IMR-90 (cell line): ENCODE measurements around the gene RHBDL3. TPM values are rescaled to one million over a fixed set of nuclear protein-coding genes. Genes with fewer than 3 reads are reported as not detected.

Experiments
- ATAC-seq: fragments of 200-7000 bp; cut with Tn5 transposase; 2 replicates; pipeline ENCODE4 v1.9.1; 2020; ENCODE audit warnings: low read depth, mild to moderate bottlenecking, moderate library complexity
- BruUV-seq: library from RNA; stranded (reverse); fragments of 400-500 nt; replicated peaks from 2 replicates; lab custom pipeline; 2021; lab: Mats Ljungman, UMichigan
- CTCF ChIA-PET: fragments of 300-600 bp; formaldehyde crosslinking; extraction: SDS; loops from one replicate; lab custom pipeline; 2021; ENCODE audit warnings: antibody characterized with exemption; lab: Yijun Ruan, JAX
- POLR2A ChIA-PET: fragments of 300-600 bp; sonication (Branson Sonifier 250); formaldehyde crosslinking; loops from one replicate; lab custom pipeline; 2022; ENCODE audit warnings: antibody characterized with exemption; ENCODE audit not compliant: unreplicated experiment; lab: Charles Lee
- DNase-seq: peaks from one replicate; pipeline ENCODE4 v3.0.0; 2013
- H2AFZ ChIP-seq: replicated peaks from 2 replicates; pipeline ENCODE3; 2013; ENCODE audit warnings: low read length, mild to moderate bottlenecking; ENCODE audit not compliant: poor library complexity
- H2AK5ac ChIP-seq: 2 replicates; pipeline ENCODE4 v1.6.1; 2013; ENCODE audit warnings: low read depth, low read length, inconsistent platforms
- H2AK9ac ChIP-seq: replicated peaks from 2 replicates; pipeline ENCODE3; 2013; ENCODE audit warnings: mild to moderate bottlenecking, low read depth, low read length, moderate library complexity; ENCODE audit not compliant: poor library complexity
- H2BK120ac ChIP-seq: 2 replicates; pipeline ENCODE4 v1.6.1; 2013; ENCODE audit warnings: low read depth, low read length, inconsistent platforms
- H2BK15ac ChIP-seq: 3 replicates; pipeline ENCODE4 v1.6.1; 2013; ENCODE audit warnings: low read depth, low read length, inconsistent platforms
- H2BK20ac ChIP-seq: 2 replicates; pipeline ENCODE4 v1.6.1; 2013; ENCODE audit warnings: low read depth, mild to moderate bottlenecking, inconsistent platforms, low read length, moderate library complexity
- H2BK5ac ChIP-seq: 2 replicates; pipeline ENCODE4 v1.6.1; 2013; ENCODE audit warnings: mild to moderate bottlenecking, low read depth, low read length, inconsistent platforms; ENCODE audit not compliant: poor library complexity, severe bottlenecking
- H3K14ac ChIP-seq: replicated peaks from 2 replicates; pipeline ENCODE4 v1.6.1; 2013; ENCODE audit warnings: low read depth, low read length, inconsistent platforms
- H3K18ac ChIP-seq: 2 replicates; pipeline ENCODE4 v1.6.1; 2013; ENCODE audit warnings: low read depth, low read length, control low read depth
- H3K23ac ChIP-seq: 2 replicates; pipeline ENCODE4 v1.6.1; 2013; ENCODE audit warnings: low read depth, low read length, inconsistent platforms
- H3K27ac ChIP-seq: 2 replicates; pipeline ENCODE4 v1.5.1; 2013; ENCODE audit warnings: mild to moderate bottlenecking, control low read depth, low read length; ENCODE audit not compliant: insufficient read depth
- H3K27me3 ChIP-seq: 2 replicates; pipeline ENCODE4 v1.6.1; 2013; ENCODE audit warnings: low read length; ENCODE audit not compliant: control insufficient read depth, insufficient read depth
- H3K36me3 ChIP-seq: 2 replicates; pipeline ENCODE4 v1.6.1; 2013; ENCODE audit warnings: low read length, mixed read lengths; ENCODE audit not compliant: control insufficient read depth, insufficient read depth
- H3K4ac ChIP-seq: 2 replicates; pipeline ENCODE4 v1.6.1; 2013; ENCODE audit warnings: low read depth, low read length, inconsistent platforms
- H3K4me1 ChIP-seq: 2 replicates; pipeline ENCODE4 v1.6.1; 2013; ENCODE audit warnings: low read length, mixed read lengths; ENCODE audit not compliant: control insufficient read depth, insufficient read depth
- H3K4me2 ChIP-seq: 2 replicates; pipeline ENCODE4 v1.6.1; 2013; ENCODE audit warnings: low read depth, mild to moderate bottlenecking, control low read depth, low read length, moderate library complexity
- H3K4me3 ChIP-seq: 2 replicates; pipeline ENCODE4 v1.5.1; 2013; ENCODE audit warnings: low read depth, mild to moderate bottlenecking, control low read depth, low read length, moderate library complexity; ENCODE audit not compliant: insufficient read depth
- H3K56ac ChIP-seq: 2 replicates; pipeline ENCODE4 v1.6.1; 2013; ENCODE audit warnings: low read length, inconsistent platforms; ENCODE audit not compliant: insufficient read depth; ENCODE audit errors: extremely low read depth
- H3K79me1 ChIP-seq, 2 experiments: 2 replicates each; pipeline ENCODE4 v1.6.1; 2013; ENCODE audit warnings: low read length in 2 of 2, inconsistent platforms in 1 of 2, low read depth in 1 of 2
- H3K9ac ChIP-seq: 2 replicates; pipeline ENCODE4 v1.6.1; 2013; ENCODE audit warnings: low read depth, low read length, control low read depth
- H3K9me1 ChIP-seq: 2 replicates; pipeline ENCODE4 v1.6.1; 2013; ENCODE audit warnings: low read length, inconsistent platforms; ENCODE audit not compliant: insufficient read depth
- H3K9me3 ChIP-seq: 2 replicates; pipeline ENCODE4 v1.6.1; 2013; ENCODE audit warnings: low read length; ENCODE audit not compliant: control insufficient read depth, insufficient read depth
- H4K20me1 ChIP-seq: 2 replicates; pipeline ENCODE4 v1.6.1; 2013; ENCODE audit warnings: low read length, inconsistent platforms; ENCODE audit not compliant: insufficient read depth
- H4K5ac ChIP-seq: 2 replicates; pipeline ENCODE4 v1.6.1; 2013; ENCODE audit warnings: mild to moderate bottlenecking, low read depth, low read length, control low read depth
- H4K8ac ChIP-seq, 2 experiments: 2 replicates each; pipeline ENCODE4 v1.6.1; 2013; ENCODE audit warnings: low read depth in 2 of 2, low read length in 2 of 2, control low read depth in 1 of 2, inconsistent platforms in 1 of 2
- H4K91ac ChIP-seq: 2 replicates; pipeline ENCODE4 v1.6.1; 2013; ENCODE audit warnings: low read depth, low read length, inconsistent platforms; ENCODE audit not compliant: insufficient read depth
- CEBPB ChIP-seq: IDR thresholded peaks from 2 replicates; pipeline ENCODE4 v1.6.1; 2012; ENCODE audit warnings: low read depth, low read length, improper control_type of control experiment
- CHD1 ChIP-seq: IDR thresholded peaks from 2 replicates; pipeline ENCODE4 v1.6.1; 2012; ENCODE audit warnings: low read depth, low read length, improper control_type of control experiment
- MAFK ChIP-seq: IDR thresholded peaks from 2 replicates; pipeline ENCODE4 v1.6.1; 2012; ENCODE audit warnings: low read depth, low read length, improper control_type of control experiment
- NFE2L2 ChIP-seq: fragments of 150-350 bp; IDR thresholded peaks from 2 replicates; pipeline ENCODE4 v1.6.1; 2016; ENCODE audit warnings: low read depth, mild to moderate bottlenecking, low read length
- RAD21 ChIP-seq: IDR thresholded peaks from 2 replicates; pipeline ENCODE4 v1.6.1; 2012; ENCODE audit warnings: low read length, improper control_type of control experiment
- RCOR1 ChIP-seq: IDR thresholded peaks from 2 replicates; pipeline ENCODE4 v1.6.1; 2012; ENCODE audit warnings: mild to moderate bottlenecking, low read length, improper control_type of control experiment; ENCODE audit not compliant: insufficient replicate concordance
- WGBS, 2 experiments: methylation state at CpG; one replicate each; pipeline versions ENCODE4 v1.1.5 to v1.1.7; 2013; ENCODE audit warnings: missing lambda C conversion rate in 2 of 2; ENCODE audit not compliant: insufficient read length in 1 of 2; ENCODE audit errors: extremely low coverage in 2 of 2; 5-methylcytosine and 5-hydroxymethylcytosine counted together
- dilution Hi-C: fragments of 300-500 bp; cut with HindIII; formaldehyde crosslinking; loops from one replicate; pipeline ENCODE4 v1.14.3; 2018; ENCODE audit warnings: low sequenced_read_pairs; ENCODE audit not compliant: unreplicated experiment
- in situ Hi-C: fragments of 300-500 bp; cut with MboI; formaldehyde crosslinking; loops from 3 replicates; pipeline ENCODE4 v1.14.3; 2019; ENCODE audit warnings: low sequenced_read_pairs, inconsistent platforms, mixed read lengths
- intact Hi-C: fragments of 100-400 bp; cut with micrococcal nuclease; formaldehyde crosslinking; loops from 2 replicates; pipeline ENCODE4 v1.10.0; 2022
- polyA plus RNA-seq, 3 experiments: library from polyadenylated mRNA; depleted of rRNA; stranded (reverse); fragments of >200 nt; gene quantifications; 2 replicates each; pipeline ENCODE4 v1.2.3, GENCODE V29; 2012; ENCODE audit warnings: low replicate concordance in 1 of 3
- total RNA-seq: library from RNA; depleted of rRNA; stranded (reverse); fragments of >200 nt; gene quantifications from 2 replicates; pipeline ENCODE4 v1.2.3, GENCODE V29; 2012
- TF ChIP-seq, protein P1 (sequence below): fragments of 150-350 bp; IDR thresholded peaks from 2 replicates; pipeline ENCODE4 v1.6.1; 2017; ENCODE audit warnings: mild to moderate bottlenecking, antibody characterized with exemption, low read length, low read depth
- TF ChIP-seq, protein P2 (sequence below): conservative IDR thresholded peaks from 2 replicates; pipeline ENCODE4 v1.5.1; 2012; ENCODE audit warnings: mild to moderate bottlenecking, low read depth, low read length, improper control_type of control experiment
- TF ChIP-seq, protein P3 (sequence below): fragments of 150-350 bp; IDR thresholded peaks from 2 replicates; pipeline ENCODE4 v1.6.1; 2016; ENCODE audit warnings: low read depth, mild to moderate bottlenecking, low read length, moderate library complexity, borderline replicate concordance

RHBDL3 gene
- total and polyA plus RNA-seq, 2 of the 4 experiments (the other 2 are of a cell fraction) = 0.09 to 0.18 TPM

- TF ChIP-seq MAFK = no peak
These were observed 9.0 kb upstream of the RHBDL3 start (continued) for GRCh38 chr17:32256701-32257019.

- Histone ChIP-seq H3K9ac (no peak overlapping the region), H2AFZ (no peak overlapping the region), H3K9me1 (peaks cover 3% of the 10 kb centered on the region; the same call in 1 of the 2 replicates), H3K9me3 (no peaks in the 10 kb centered on the region), H2AK5ac (no peak overlapping the region), H4K8ac (no peak overlapping the region), H3K79me1 (no peaks in the 10 kb centered on the region), H2BK20ac (no peak overlapping the region), H2BK120ac (no peak overlapping the region), H3K56ac (no peak overlapping the region), H2AK9ac (no peak overlapping the region), H3K36me3 (no peaks in the 10 kb centered on the region), H3K4me3 (no peak overlapping the region), H3K4ac (no peak overlapping the region), H3K18ac (no peak overlapping the region), H3K4me2 (no peak overlapping the region), H3K4me1 (peaks cover 6% of the 10 kb centered on the region; the same call in 1 of the 2 replicates), H2BK5ac (no peak overlapping the region), H2BK15ac (no peak overlapping the region), H4K5ac (no peak overlapping the region), H3K27me3 (peaks cover 33% of the 10 kb centered on the region), H4K20me1 (no peaks in the 10 kb centered on the region), H3K23ac (no peak overlapping the region), H3K27ac (no peak overlapping the region), H4K91ac (no peak overlapping the region), H3K14ac (no peak overlapping the region)
- in situ Hi-C loops = no loop called here
- 67% methylated on average over 13 of the region's 18 CpGs; no CpG with 5 or more reads in 1 of the 2 experiments for WGBS, 2 experiments
- TF ChIP-seq CEBPB (no peak), NFE2L2 (no peak), CHD1 (no peak), RCOR1 (no peak), RAD21 (no peak)
- TF ChIP-seq, protein P1, sequence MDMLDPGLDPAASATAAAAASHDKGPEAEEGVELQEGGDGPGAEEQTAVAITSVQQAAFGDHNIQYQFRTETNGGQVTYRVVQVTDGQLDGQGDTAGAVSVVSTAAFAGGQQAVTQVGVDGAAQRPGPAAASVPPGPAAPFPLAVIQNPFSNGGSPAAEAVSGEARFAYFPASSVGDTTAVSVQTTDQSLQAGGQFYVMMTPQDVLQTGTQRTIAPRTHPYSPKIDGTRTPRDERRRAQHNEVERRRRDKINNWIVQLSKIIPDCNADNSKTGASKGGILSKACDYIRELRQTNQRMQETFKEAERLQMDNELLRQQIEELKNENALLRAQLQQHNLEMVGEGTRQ = no peak
- TF ChIP-seq, protein P2, sequence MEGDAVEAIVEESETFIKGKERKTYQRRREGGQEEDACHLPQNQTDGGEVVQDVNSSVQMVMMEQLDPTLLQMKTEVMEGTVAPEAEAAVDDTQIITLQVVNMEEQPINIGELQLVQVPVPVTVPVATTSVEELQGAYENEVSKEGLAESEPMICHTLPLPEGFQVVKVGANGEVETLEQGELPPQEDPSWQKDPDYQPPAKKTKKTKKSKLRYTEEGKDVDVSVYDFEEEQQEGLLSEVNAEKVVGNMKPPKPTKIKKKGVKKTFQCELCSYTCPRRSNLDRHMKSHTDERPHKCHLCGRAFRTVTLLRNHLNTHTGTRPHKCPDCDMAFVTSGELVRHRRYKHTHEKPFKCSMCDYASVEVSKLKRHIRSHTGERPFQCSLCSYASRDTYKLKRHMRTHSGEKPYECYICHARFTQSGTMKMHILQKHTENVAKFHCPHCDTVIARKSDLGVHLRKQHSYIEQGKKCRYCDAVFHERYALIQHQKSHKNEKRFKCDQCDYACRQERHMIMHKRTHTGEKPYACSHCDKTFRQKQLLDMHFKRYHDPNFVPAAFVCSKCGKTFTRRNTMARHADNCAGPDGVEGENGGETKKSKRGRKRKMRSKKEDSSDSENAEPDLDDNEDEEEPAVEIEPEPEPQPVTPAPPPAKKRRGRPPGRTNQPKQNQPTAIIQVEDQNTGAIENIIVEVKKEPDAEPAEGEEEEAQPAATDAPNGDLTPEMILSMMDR = no peak
- TF ChIP-seq, protein P3, sequence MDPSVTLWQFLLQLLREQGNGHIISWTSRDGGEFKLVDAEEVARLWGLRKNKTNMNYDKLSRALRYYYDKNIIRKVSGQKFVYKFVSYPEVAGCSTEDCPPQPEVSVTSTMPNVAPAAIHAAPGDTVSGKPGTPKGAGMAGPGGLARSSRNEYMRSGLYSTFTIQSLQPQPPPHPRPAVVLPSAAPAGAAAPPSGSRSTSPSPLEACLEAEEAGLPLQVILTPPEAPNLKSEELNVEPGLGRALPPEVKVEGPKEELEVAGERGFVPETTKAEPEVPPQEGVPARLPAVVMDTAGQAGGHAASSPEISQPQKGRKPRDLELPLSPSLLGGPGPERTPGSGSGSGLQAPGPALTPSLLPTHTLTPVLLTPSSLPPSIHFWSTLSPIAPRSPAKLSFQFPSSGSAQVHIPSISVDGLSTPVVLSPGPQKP = no peak
- dilution Hi-C loops = no loop called here
- intact Hi-C loops = loop anchor here (10.0 kb wide), 1 partner anchor 186 kb away; the partner anchor contains the start of gene PSMD11
- no TSS peak for BruUV-seq
- CTCF ChIA-PET = no interaction called here
- no peak for DNase-seq
- POLR2A ChIA-PET = no interaction called here
- no peak for ATAC-seq
These were observed 7.1 kb upstream of the RHBDL3 start for GRCh38 chr17:32258383-32259140.
